GM23248 (cell line): ENCODE measurements around the gene ARMH4. TPM values are rescaled to one million over a fixed set of nuclear protein-coding genes. Genes with fewer than 3 reads are reported as not detected.
A peak's percentile ranks its signal among the peaks of the same experiment; 100 is the strongest.

Source experiments
- DNase-seq: peaks from one replicate; pipeline ENCODE4 v3.0.0-alpha.2; 2015
- H2AFZ ChIP-seq: fragments of 200-600 bp; sonication (generic); 2 replicates; pipeline ENCODE4 v1.6.1; 2016; ENCODE audit warnings: antibody characterized with exemption
- H3F3A ChIP-seq: fragments of 200-600 bp; sonication (generic); 2 replicates; pipeline ENCODE4 v1.6.1; 2016; ENCODE audit warnings: mild to moderate bottlenecking, antibody characterized with exemption, mixed run types; ENCODE audit not compliant: insufficient read depth
- H3K27ac ChIP-seq: fragments of 200-600 bp; sonication (generic); 2 replicates; pipeline ENCODE4 v1.5.1; 2016; ENCODE audit warnings: mild to moderate bottlenecking
- H3K27me3 ChIP-seq: fragments of 200-600 bp; sonication (generic); replicated peaks from 2 replicates; pipeline ENCODE4 v1.6.1; 2016; ENCODE audit warnings: mild to moderate bottlenecking; ENCODE audit not compliant: insufficient read depth
- H3K36me3 ChIP-seq: fragments of 200-600 bp; sonication (generic); 2 replicates; pipeline ENCODE4 v1.6.1; 2016; ENCODE audit warnings: low read depth, mild to moderate bottlenecking
- H3K4me1 ChIP-seq: fragments of 200-600 bp; sonication (generic); 2 replicates; pipeline ENCODE4 v1.6.1; 2016; ENCODE audit warnings: mild to moderate bottlenecking; ENCODE audit not compliant: insufficient read depth
- H3K4me2 ChIP-seq: fragments of 200-600 bp; sonication (generic); one replicate; pipeline ENCODE4 v1.6.1; 2016; ENCODE audit warnings: mild to moderate bottlenecking; ENCODE audit not compliant: unreplicated experiment
- H3K4me3 ChIP-seq: fragments of 200-600 bp; sonication (generic); 2 replicates; pipeline ENCODE4 v1.5.1; 2016; ENCODE audit warnings: mild to moderate bottlenecking
- H3K79me2 ChIP-seq: fragments of 200-600 bp; sonication (generic); 2 replicates; pipeline ENCODE4 v1.6.1; 2016; ENCODE audit warnings: mild to moderate bottlenecking; ENCODE audit not compliant: insufficient read depth
- H3K9ac ChIP-seq: fragments of 200-600 bp; sonication (generic); 2 replicates; pipeline ENCODE4 v1.6.1; 2016; ENCODE audit warnings: mild to moderate bottlenecking
- H3K9me2 ChIP-seq: fragments of 200-600 bp; sonication (generic); 2 replicates; pipeline ENCODE4 v1.6.1; 2016; ENCODE audit warnings: mixed run types, mild to moderate bottlenecking, moderate library complexity; ENCODE audit not compliant: insufficient read depth
- H3K9me3 ChIP-seq: fragments of 200-600 bp; sonication (generic); one replicate; pipeline ENCODE4 v1.6.1; 2017; ENCODE audit warnings: low read depth
- H4K20me1 ChIP-seq: fragments of 200-600 bp; sonication (generic); 2 replicates; pipeline ENCODE4 v1.6.0; 2016; ENCODE audit not compliant: insufficient read depth
- EZH2 ChIP-seq: fragments of 200-600 bp; sonication (generic); IDR thresholded peaks from 2 replicates; pipeline ENCODE4 v1.6.1; 2018; ENCODE audit warnings: antibody characterized with exemption, mild to moderate bottlenecking; ENCODE audit not compliant: insufficient read depth, poor library complexity, severe bottlenecking
- EZH2phosphoT487 ChIP-seq: fragments of 200-600 bp; sonication (generic); IDR thresholded peaks from 2 replicates; pipeline ENCODE4 v1.6.1; 2018; ENCODE audit warnings: antibody characterized with exemption, moderate library complexity, mild to moderate bottlenecking, low read depth; ENCODE audit not compliant: insufficient read depth
- WGBS, 2 experiments: methylation state at CpG; one replicate each; pipeline ENCODE4 v1.1.6; 2015 to 2017; ENCODE audit warnings: low lambda C conversion rate in 2 of 2, low coverage in 1 of 2; ENCODE audit errors: missing lambda C conversion rate in 2 of 2; 5-methylcytosine and 5-hydroxymethylcytosine counted together
- in situ Hi-C: fragments of 300-500 bp; cut with MboI; formaldehyde crosslinking; loops from 2 replicates; pipeline ENCODE4 v1.15.0; 2020
- polyA plus RNA-seq: library from polyadenylated mRNA; unstranded; fragments of >200 nt; fragmentation: Nextera tagmentation; extraction: Ambion mirVana; gene quantifications from 2 replicates; pipeline ENCODE4 v1.2.1, GENCODE V29; 2016
- total RNA-seq: library from RNA; depleted of rRNA; stranded (reverse); fragments of >200 nt; shearing (Covaris generic); gene quantifications from 2 replicates; pipeline ENCODE4 v1.2.3, GENCODE V29; 2014; rRNA removed

Gene ARMH4, protein sequence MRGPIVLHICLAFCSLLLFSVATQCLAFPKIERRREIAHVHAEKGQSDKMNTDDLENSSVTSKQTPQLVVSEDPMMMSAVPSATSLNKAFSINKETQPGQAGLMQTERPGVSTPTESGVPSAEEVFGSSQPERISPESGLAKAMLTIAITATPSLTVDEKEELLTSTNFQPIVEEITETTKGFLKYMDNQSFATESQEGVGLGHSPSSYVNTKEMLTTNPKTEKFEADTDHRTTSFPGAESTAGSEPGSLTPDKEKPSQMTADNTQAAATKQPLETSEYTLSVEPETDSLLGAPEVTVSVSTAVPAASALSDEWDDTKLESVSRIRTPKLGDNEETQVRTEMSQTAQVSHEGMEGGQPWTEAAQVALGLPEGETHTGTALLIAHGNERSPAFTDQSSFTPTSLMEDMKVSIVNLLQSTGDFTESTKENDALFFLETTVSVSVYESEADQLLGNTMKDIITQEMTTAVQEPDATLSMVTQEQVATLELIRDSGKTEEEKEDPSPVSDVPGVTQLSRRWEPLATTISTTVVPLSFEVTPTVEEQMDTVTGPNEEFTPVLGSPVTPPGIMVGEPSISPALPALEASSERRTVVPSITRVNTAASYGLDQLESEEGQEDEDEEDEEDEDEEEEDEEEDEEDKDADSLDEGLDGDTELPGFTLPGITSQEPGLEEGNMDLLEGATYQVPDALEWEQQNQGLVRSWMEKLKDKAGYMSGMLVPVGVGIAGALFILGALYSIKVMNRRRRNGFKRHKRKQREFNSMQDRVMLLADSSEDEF
- total RNA-seq (2.9 and 3.3 TPM in 2 replicates), polyA plus RNA-seq (6.5 and 8.7 TPM in 2 replicates)

DNA sequence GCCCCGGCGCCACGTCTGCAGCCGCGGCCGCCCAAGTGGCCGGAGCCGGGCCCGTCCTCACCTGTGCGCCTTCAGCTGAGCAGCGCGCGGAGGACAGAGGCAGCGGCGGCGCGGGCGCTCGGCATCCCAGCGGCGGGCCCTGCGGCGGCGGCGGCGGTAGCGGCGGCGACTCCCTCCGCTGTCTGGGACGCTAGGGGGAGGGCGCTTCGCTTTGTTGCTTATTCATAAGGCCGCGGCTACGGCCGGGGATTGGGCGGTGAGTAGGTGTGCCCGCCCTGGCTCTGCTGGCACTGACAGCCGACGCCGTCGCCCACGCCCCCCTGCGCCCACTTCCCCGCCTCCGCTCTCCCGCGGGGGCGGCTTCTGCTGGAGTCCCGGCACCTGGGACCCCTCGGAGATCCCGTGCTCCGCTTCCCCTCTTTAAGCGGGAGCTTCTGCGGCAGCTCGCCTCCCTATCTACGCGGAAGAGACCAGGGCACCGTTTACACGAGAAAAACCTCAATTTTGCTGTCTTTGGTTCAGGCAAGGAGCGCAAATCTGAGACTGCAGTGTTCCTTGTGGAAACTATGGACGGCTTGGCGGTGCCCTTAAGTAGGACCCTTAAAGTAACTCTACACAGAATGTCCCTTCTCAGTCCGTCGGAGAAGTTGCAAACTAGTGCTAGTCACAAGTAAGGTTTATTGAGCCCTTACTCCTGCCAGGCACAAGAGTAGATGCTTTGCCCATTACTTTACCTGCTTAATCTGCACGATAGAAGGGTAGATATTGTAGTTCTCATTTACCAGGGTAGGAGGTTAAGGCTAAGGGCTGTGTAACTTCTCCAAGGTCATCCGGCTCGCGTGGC is at the start of gene ARMH4:
ARMH4 (minus strand) TSS at position 200 of the 844 bp plus-strand sequence. CDS start 12,855 bp downstream, outside the sequence.
- 0 out of 2 replicates have a peak, but pooled peaks cover 5% of the 10 kb centered on the region for H3K4me1 ChIP-seq
- no peaks in the 10 kb centered on the region for H3K9me3 ChIP-seq
- H2AFZ ChIP-seq, result peak within 1 kb of the TSS; percentile 94
- in situ Hi-C loops, result no loop called here
- no peak within 1 kb of the TSS for H3K27ac ChIP-seq
- H3K4me2 ChIP-seq, result peak within 1 kb of the TSS; percentile 87
- no peaks in the 10 kb centered on the region for H3K9me2 ChIP-seq
- peak; percentile 91 for DNase-seq
- no peaks in the 10 kb centered on the region for H3F3A ChIP-seq
- H3K27me3 ChIP-seq, result peaks cover 7% of the 10 kb centered on the region; the same call in 1 of the 2 replicates
- no peaks in the 10 kb centered on the region for H4K20me1 ChIP-seq
- no peaks in the 10 kb centered on the region for H3K79me2 ChIP-seq
- 1% methylated on average over 41 to 64 of the region's 70 CpGs for WGBS, 2 experiments
- H3K9ac ChIP-seq, result peak within 1 kb of the TSS; percentile 68
- peak within 1 kb of the TSS; percentile 85 for H3K4me3 ChIP-seq
- H3K36me3 ChIP-seq, result no peaks in the 10 kb centered on the region
- TF ChIP-seq EZH2phosphoT487, result no peak
- no peak for TF ChIP-seq EZH2

DNA sequence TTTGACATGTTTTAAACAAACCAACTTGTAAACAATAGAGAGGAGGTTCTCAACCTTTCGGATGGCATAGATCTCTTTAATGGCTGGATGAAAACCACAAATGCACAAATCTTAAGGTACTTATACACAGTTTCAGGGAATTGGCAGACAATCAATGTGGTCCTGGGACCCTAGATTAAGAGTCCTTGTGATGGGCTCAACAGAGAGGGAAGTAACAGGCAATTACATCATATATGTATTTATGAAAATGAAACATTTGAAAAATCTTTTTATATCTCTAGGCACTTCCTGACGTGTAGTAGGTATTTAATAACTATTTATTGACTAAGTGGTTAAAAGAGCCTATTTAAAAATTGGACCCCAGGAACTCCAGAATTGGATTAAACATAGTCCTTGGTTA is 48.8 kb upstream of the ARMH4 start:
- Histone ChIP-seq H3K27ac (peak overlapping the region; percentile 87), H3K27me3 (no peaks in the 10 kb centered on the region), H3K9me2 (no peaks in the 10 kb centered on the region), H3K79me2 (peaks cover 54% of the 10 kb centered on the region), H3K9ac (peak overlapping the region; percentile 95), H3K4me3 (peak overlapping the region; percentile 100), H3K36me3 (no peaks in the 10 kb centered on the region), H3K4me2 (peak overlapping the region; percentile 97), H3K9me3 (no peaks in the 10 kb centered on the region), H4K20me1 (no peaks in the 10 kb centered on the region), H3F3A (peaks cover 7% of the 10 kb centered on the region; the same call in 1 of the 2 replicates), H2AFZ (peak overlapping the region; percentile 100), H3K4me1 (peaks cover 17% of the 10 kb centered on the region)
- WGBS, 2 experiments, result 0 to 1% methylated on average over 2 of the region's 2 CpGs
- TF ChIP-seq EZH2, result no peak
- no peak for TF ChIP-seq EZH2phosphoT487
- in situ Hi-C loops, result no loop called here
- no peak for DNase-seq

GRCh38 chr14:58200480-58200841 is 48.4 kb upstream of the ARMH4 start:
- H3K9me3 ChIP-seq, result no peaks in the 10 kb centered on the region
- H3K27me3 ChIP-seq, result no peaks in the 10 kb centered on the region
- H4K20me1 ChIP-seq, result no peaks in the 10 kb centered on the region
- peaks cover 17% of the 10 kb centered on the region for H3K4me1 ChIP-seq
- peaks cover 50% of the 10 kb centered on the region for H3K79me2 ChIP-seq
- peaks cover 7% of the 10 kb centered on the region; the same call in 1 of the 2 replicates for H3F3A ChIP-seq
- H3K9me2 ChIP-seq, result no peaks in the 10 kb centered on the region
- 1% methylated on average over 11 of the region's 11 CpGs for WGBS, 2 experiments
- in situ Hi-C loops, result no loop called here
- H3K9ac ChIP-seq, result peak overlapping the region; percentile 95
- H3K4me3 ChIP-seq, result peak overlapping the region; percentile 100
- H3K4me2 ChIP-seq, result peak overlapping the region; percentile 97
- no peak for TF ChIP-seq EZH2phosphoT487
- no peak for TF ChIP-seq EZH2
- peak overlapping the region; percentile 87 for H3K27ac ChIP-seq
- peak overlapping the region; percentile 100 for H2AFZ ChIP-seq
- no peaks in the 10 kb centered on the region for H3K36me3 ChIP-seq
- DNase-seq, result peak; percentile 62
